ENCODE data around the gene SSC4D.

The SSC4D gene

GRCh38 chr7:76340617-76341131 is 68.8 kb downstream of the SSC4D start:
- H3K4me3 ChIP-seq (ENCODE audit: low read length) = no peak overlapping the region
- DNase-seq (ENCODE audit: low read depth, low spot score) = no peak

Measured in Jurkat, Clone E6-1 (cell line).